Smooth muscle cell (in vitro differentiated cells): ENCODE measurements around the gene ILDR2. TPM values are rescaled to one million over a fixed set of nuclear protein-coding genes. Genes with fewer than 3 reads are reported as not detected.

Source experiments
- DNase-seq: peaks from one replicate; lab custom pipeline; 2025; ENCODE audit not compliant: unreplicated experiment; lab: John Stamatoyannopoulos, UW
- H2AFZ ChIP-seq: fragments of 200-600 bp; sonication (generic); 2 replicates; pipeline ENCODE4 v1.6.0; 2016; ENCODE audit warnings: antibody characterized with exemption, low read depth, mild to moderate bottlenecking
- H3F3A ChIP-seq: fragments of 200-600 bp; sonication (generic); 2 replicates; pipeline ENCODE4 v1.6.0; 2017; ENCODE audit warnings: antibody characterized with exemption, low read depth
- H3K27ac ChIP-seq: fragments of 200-600 bp; sonication (generic); 2 replicates; pipeline ENCODE4 v1.5.1; 2016; ENCODE audit warnings: low read depth, mild to moderate bottlenecking
- H3K27me3 ChIP-seq: fragments of 200-600 bp; sonication (generic); 2 replicates; pipeline ENCODE4 v1.6.1; 2016; ENCODE audit warnings: low read depth, mild to moderate bottlenecking
- H3K36me3 ChIP-seq: fragments of 200-600 bp; sonication (generic); 2 replicates; pipeline ENCODE4 v1.5.1; 2016; ENCODE audit warnings: low read depth
- H3K4me1 ChIP-seq: fragments of 200-600 bp; sonication (generic); 2 replicates; pipeline ENCODE4 v1.5.1; 2016; ENCODE audit warnings: low read depth
- H3K4me2 ChIP-seq: fragments of 200-600 bp; sonication (generic); 2 replicates; pipeline ENCODE4 v1.6.0; 2016; ENCODE audit warnings: mild to moderate bottlenecking
- H3K4me3 ChIP-seq: fragments of 200-600 bp; sonication (generic); 2 replicates; pipeline ENCODE4 v1.5.1; 2016; ENCODE audit warnings: mild to moderate bottlenecking
- H3K79me2 ChIP-seq: fragments of 200-600 bp; sonication (generic); 2 replicates; pipeline ENCODE4 v1.6.0; 2016; ENCODE audit warnings: low read depth, mild to moderate bottlenecking
- H3K9ac ChIP-seq: fragments of 200-600 bp; sonication (generic); 2 replicates; pipeline ENCODE4 v1.6.0; 2016; ENCODE audit warnings: low read depth
- H3K9me3 ChIP-seq: fragments of 200-600 bp; sonication (generic); replicated peaks from 2 replicates; pipeline ENCODE4 v1.5.1; 2016; ENCODE audit warnings: low read depth
- H4K20me1 ChIP-seq: fragments of 200-600 bp; sonication (generic); 2 replicates; pipeline ENCODE4 v1.6.0; 2016; ENCODE audit warnings: low read depth
- CTCF ChIP-seq: fragments of 200-600 bp; sonication (generic); IDR thresholded peaks from 2 replicates; pipeline ENCODE4 v1.5.1; 2017; ENCODE audit warnings: borderline replicate concordance, mild to moderate bottlenecking, antibody characterized with exemption; ENCODE audit not compliant: insufficient read depth, poor library complexity, severe bottlenecking
- WGBS: methylation state at CpG from one replicate; pipeline ENCODE4 v1.1.7; 2016; ENCODE audit warnings: low lambda C conversion rate; 5-methylcytosine and 5-hydroxymethylcytosine counted together
- polyA plus RNA-seq: library from polyadenylated mRNA; unstranded; fragments of >200 nt; fragmentation: Nextera tagmentation; extraction: Ambion mirVana; gene quantifications from 2 replicates; pipeline ENCODE4 v1.2.1, GENCODE V29; 2016
- total RNA-seq: library from RNA; depleted of rRNA; stranded (reverse); fragments of >200 nt; gene quantifications from 2 replicates; pipeline ENCODE4 v1.2.3, GENCODE V29; 2014

ILDR2 gene
- total and polyA plus RNA-seq, 2 experiments from 2014 or later, result 0.04 TPM; not detected in 1

GRCh38 chr1:166915941-166916340 is 59.4 kb downstream of the ILDR2 start:
- no peaks in the 10 kb centered on the region for H4K20me1 ChIP-seq
- H3K27ac ChIP-seq, result no peak overlapping the region
- H3K9me3 ChIP-seq, result no peaks in the 10 kb centered on the region
- no peak overlapping the region for H2AFZ ChIP-seq
- H3K4me3 ChIP-seq, result no peak overlapping the region
- peaks cover 3% of the 10 kb centered on the region for H3K4me1 ChIP-seq
- H3K9ac ChIP-seq, result no peak overlapping the region
- H3K27me3 ChIP-seq, result peaks cover 27% of the 10 kb centered on the region
- no peak for TF ChIP-seq CTCF
- no peaks in the 10 kb centered on the region for H3F3A ChIP-seq
- H3K4me2 ChIP-seq, result no peak overlapping the region
- DNase-seq, result no peak
- no peaks in the 10 kb centered on the region for H3K36me3 ChIP-seq
- 62% methylated on average over 4 of the region's 4 CpGs for WGBS
- no peaks in the 10 kb centered on the region for H3K79me2 ChIP-seq

GRCh38 chr1:166915042-166915441 is 60.3 kb downstream of the ILDR2 start:
- no peak for DNase-seq
- H4K20me1 ChIP-seq, result no peaks in the 10 kb centered on the region
- H3F3A ChIP-seq, result no peaks in the 10 kb centered on the region
- no peaks in the 10 kb centered on the region for H3K36me3 ChIP-seq
- no peak overlapping the region for H3K4me3 ChIP-seq
- no peaks in the 10 kb centered on the region for H3K9me3 ChIP-seq
- H2AFZ ChIP-seq, result no peak overlapping the region
- peaks cover 3% of the 10 kb centered on the region for H3K4me1 ChIP-seq
- WGBS, result 39% methylated on average over 1 of the region's 1 CpG
- no peak for TF ChIP-seq CTCF
- no peak overlapping the region for H3K9ac ChIP-seq
- peaks cover 18% of the 10 kb centered on the region for H3K27me3 ChIP-seq
- H3K4me2 ChIP-seq, result peak overlapping the region; percentile 19
- peak overlapping the region; percentile 55 for H3K27ac ChIP-seq
- H3K79me2 ChIP-seq, result no peaks in the 10 kb centered on the region

- Histone ChIP-seq H3K4me1 (peaks cover 3% of the 10 kb centered on the region), H4K20me1 (no peaks in the 10 kb centered on the region), H3K4me3 (no peak overlapping the region), H3K4me2 (no peak overlapping the region), H3K9ac (no peak overlapping the region), H3K9me3 (no peaks in the 10 kb centered on the region), H3K36me3 (no peaks in the 10 kb centered on the region), H3K79me2 (no peaks in the 10 kb centered on the region), H3F3A (no peaks in the 10 kb centered on the region), H3K27me3 (peaks cover 8% of the 10 kb centered on the region), H3K27ac (peak overlapping the region; percentile 55), H2AFZ (no peak overlapping the region)
- no peak for TF ChIP-seq CTCF
- DNase-seq, result no peak
- WGBS, result 70% methylated on average over 3 of the region's 3 CpGs
Observed at GRCh38 chr1:166914111-166914510, 61.2 kb downstream of the ILDR2 start.

GRCh38 chr1:166911624-166912023 is 63.7 kb downstream of the ILDR2 start:
- Histone ChIP-seq H3K4me3 (no peak overlapping the region), H3K79me2 (no peaks in the 10 kb centered on the region), H3K27ac (no peak overlapping the region), H2AFZ (no peak overlapping the region), H3F3A (no peaks in the 10 kb centered on the region), H3K9me3 (no peaks in the 10 kb centered on the region), H3K4me2 (no peak overlapping the region), H3K27me3 (no peaks in the 10 kb centered on the region), H4K20me1 (no peaks in the 10 kb centered on the region), H3K9ac (no peak overlapping the region), H3K4me1 (peaks cover 3% of the 10 kb centered on the region), H3K36me3 (no peaks in the 10 kb centered on the region)
- no peak for DNase-seq
- TF ChIP-seq CTCF, result no peak
- 93% methylated on average over 1 of the region's 1 CpG for WGBS
